Measurements from ENCODE around the gene SLC7A14. TPM values are rescaled to one million over a fixed set of nuclear protein-coding genes. Genes with fewer than 3 reads are reported as not detected.

The SLC7A14 gene
- total and polyA plus RNA-seq, 2 donors (not counting 3 experiments of a cell fraction or from before 2014, with no cell fraction given) = 0.07 to 0.57 TPM

DNA sequence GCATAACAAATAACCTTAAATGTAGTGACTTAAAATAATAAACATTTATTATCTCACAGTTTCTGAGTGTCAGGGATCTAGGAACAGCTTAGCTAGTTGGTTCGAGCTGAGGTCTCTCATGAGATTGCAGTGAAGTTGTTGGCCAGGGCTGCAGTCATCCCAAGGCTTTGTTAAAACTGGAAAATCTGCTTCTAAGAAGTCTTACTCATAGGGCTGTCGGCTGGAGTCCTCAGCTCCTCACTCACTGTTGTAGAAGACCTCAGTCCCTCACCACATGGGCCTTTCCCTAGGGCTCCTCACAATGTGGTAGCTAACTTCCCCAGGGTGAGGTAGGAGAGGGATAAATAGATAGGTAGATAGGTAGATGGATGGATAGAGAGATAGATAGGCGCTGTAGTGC lies 20.8 kb upstream of the SLC7A14 start:
- H3K9ac ChIP-seq (replicated peaks; ENCODE audit: extremely low read depth, insufficient read depth, low read length) = no peak overlapping the region
- intact Hi-C loops (cut with micrococcal nuclease) = no loop called here
- FAIRE-seq (no peak), DNase-seq (ENCODE audit: low read depth, low spot score) (no peak)
- TF ChIP-seq EZH2 (IDR thresholded peaks at IDR 0.05; ENCODE audit: borderline replicate concordance, low read depth, low read length, severe bottlenecking) (no peak), FOS (IDR thresholded peaks at IDR 0.05; ENCODE audit: borderline replicate concordance, insufficient read depth, low read length) (no peak), CTCF (IDR thresholded peaks at IDR 0.05; ENCODE audit: extremely low read depth in 1 of 2, insufficient read depth in 1 of 2, low read depth in 1 of 2, low read length in 2 of 2) (no peak), GATA2 (IDR thresholded peaks at IDR 0.05; ENCODE audit: insufficient read depth, insufficient read length, low read depth, low read length) (no peak), MYC (IDR thresholded peaks at IDR 0.05; ENCODE audit: low read depth, low read length) (no peak), POLR2AphosphoS5 (IDR thresholded peaks at IDR 0.05; ENCODE audit: insufficient read depth, low read depth, low read length) (no peak)
- ChIA-PET POLR2A (no interaction called here), CTCF (interaction anchor here (0.7 to 1.6 kb wide), 2 partner anchors 9 to 17 kb away, joined by 3 read pairs; no protein-coding TSS in a partner anchor)
- no peaks in the 10 kb centered on the region for H3K27me3 ChIP-seq (ENCODE audit: control insufficient read depth in 2 of 2, insufficient read depth in 2 of 2, low read length in 2 of 2)
- H3K9me3 ChIP-seq (replicated peaks; ENCODE audit: control insufficient read depth, insufficient read depth, low read length) = no peaks in the 10 kb centered on the region
- no peak overlapping the region for H3K4me2 ChIP-seq (ENCODE audit: insufficient read depth, low read length)
- no TSS peak for BruUV-seq (replicated peaks)
- H3K79me2 ChIP-seq (ENCODE audit: control insufficient read depth, insufficient read depth, low read length) = no peaks in the 10 kb centered on the region
- H3K27ac ChIP-seq (ENCODE audit: insufficient read depth, low read depth, low read length) = no peak overlapping the region
- no peaks in the 10 kb centered on the region for H4K20me1 ChIP-seq (replicated peaks; ENCODE audit: control insufficient read depth, extremely low read depth, insufficient read depth, low read length)
- H3K4me3 ChIP-seq (replicated peaks in 1 of 3; ENCODE audit: insufficient read depth in 1 of 3, low read depth in 1 of 3, low read length in 3 of 3) = no peak overlapping the region
- dilution Hi-C loops (cut with MboI; ENCODE audit: extremely low pct_ligation_motif_present, low sequenced_read_pairs) = no loop called here
- H3K36me3 ChIP-seq (ENCODE audit: control insufficient read depth in 2 of 2, extremely low read depth in 1 of 2, insufficient read depth in 2 of 2, low read length in 2 of 2) = no peaks in the 10 kb centered on the region
- H3K4me1 ChIP-seq (ENCODE audit: control insufficient read depth, extremely low read depth, insufficient read depth, low read length) = no peaks in the 10 kb centered on the region
- no peak overlapping the region for H2AFZ ChIP-seq (ENCODE audit: low read depth, low read length)
- H3K9me1 ChIP-seq (replicated peaks; ENCODE audit: control insufficient read depth, extremely low read depth, insufficient read depth, low read length) = no peaks in the 10 kb centered on the region
